HepG2 (cell line): ENCODE results near the gene GLYATL1B. TPM values are rescaled to one million over a fixed set of nuclear protein-coding genes. Genes with fewer than 3 reads are reported as not detected.

ENCODE experiments used
- ATAC-seq: fragments of 200-7000 bp; cut with Tn5 transposase; 3 replicates; pipeline ENCODE4 v1.9.1; 2020; ENCODE audit warnings: mild to moderate bottlenecking, moderate library complexity
- BruUV-seq: library from RNA; stranded (reverse); fragments of 400-500 nt; replicated peaks from 2 replicates; lab custom pipeline; 2021; lab: Mats Ljungman, UMichigan
- CTCF ChIA-PET: fragments of 300-600 bp; formaldehyde crosslinking; extraction: SDS; loops from one replicate; lab custom pipeline; 2021; ENCODE audit warnings: low total read pairs, inconsistent platforms, low intra/inter-chr PET ratio; lab: Yijun Ruan, JAX
- POLR2A ChIA-PET: fragments of 350-600 bp; sonication (Branson Sonifier 250); formaldehyde crosslinking; loops from one replicate; lab custom pipeline; 2020; ENCODE audit warnings: antibody characterized with exemption, inconsistent platforms; lab: Yijun Ruan, JAX
- DNase-seq: peaks from one replicate; pipeline ENCODE4 v3.0.0-alpha.2; 2015; ENCODE audit warnings: low spot score
- FAIRE-seq: peaks from 3 replicates; lab custom pipeline; 2011; peaks lifted over from hg19 to GRCh38; lab: Jason Lieb, UNC
- H2AFZ ChIP-seq: one replicate; pipeline ENCODE4 v1.6.1; 2011; ENCODE audit warnings: low read length, inconsistent platforms
- H3K27ac ChIP-seq: fragments of 300-600 bp; 3 replicates; pipeline ENCODE4 v1.8.0; 2011; ENCODE audit warnings: mixed run types, mild to moderate bottlenecking, mixed read lengths, low read length, inconsistent platforms; ENCODE audit not compliant: insufficient read depth; ENCODE audit errors: extremely low read length
- H3K27me3 ChIP-seq, 2 experiments: fragments of 200-600 bp in 1 of 2; 2 replicates in 1 of 2; 3 replicates in 1 of 2; pipeline versions ENCODE4 v1.6.0 to v1.8.0; 2011; ENCODE audit warnings: low read length in 2 of 2, mild to moderate bottlenecking in 2 of 2, moderate library complexity in 2 of 2, inconsistent platforms in 1 of 2; ENCODE audit not compliant: insufficient read depth in 2 of 2, control insufficient read depth in 1 of 2
- H3K36me3 ChIP-seq, 2 experiments: fragments of 200-600 bp in 1 of 2; replicated peaks in 1 of 2; 2 replicates in 1 of 2; 3 replicates in 1 of 2; pipeline versions ENCODE4 v1.5.1 to v1.8.0; 2011; ENCODE audit warnings: low read length in 2 of 2, inconsistent platforms in 1 of 2; ENCODE audit not compliant: insufficient read depth in 2 of 2, control insufficient read depth in 1 of 2
- H3K4me1 ChIP-seq: 2 replicates; pipeline ENCODE4 v1.5.1; 2012; ENCODE audit warnings: low read length, inconsistent platforms; ENCODE audit not compliant: insufficient read depth
- H3K4me2 ChIP-seq: 2 replicates; pipeline ENCODE4 v1.6.0; 2011; ENCODE audit warnings: low read depth, low read length, inconsistent platforms
- H3K4me3 ChIP-seq, 3 experiments: fragments of 200-600 bp in 1 of 3; sonication (generic), shearing (Covaris generic) in 1 of 3; replicated peaks in 1 of 3; 2 replicates each; pipeline ENCODE4 v1.5.1; 2011 to 2016; ENCODE audit warnings: low read length in 3 of 3, inconsistent platforms in 2 of 3, low read depth in 2 of 3, mild to moderate bottlenecking in 2 of 3, control low read depth in 1 of 3, mixed read lengths in 1 of 3; ENCODE audit not compliant: insufficient read depth in 1 of 3
- H3K79me2 ChIP-seq: one replicate; pipeline ENCODE4 v1.6.1; 2011; ENCODE audit warnings: low read length, inconsistent platforms; ENCODE audit not compliant: insufficient read depth
- H3K9ac ChIP-seq: 2 replicates; pipeline ENCODE4 v1.6.0; 2011; ENCODE audit warnings: mild to moderate bottlenecking, low read depth, low read length, inconsistent platforms; ENCODE audit not compliant: insufficient read depth
- H3K9me3 ChIP-seq: 2 replicates; pipeline ENCODE4 v1.5.1; 2012; ENCODE audit warnings: mild to moderate bottlenecking, low read length
- H4K20me1 ChIP-seq: 2 replicates; pipeline ENCODE4 v1.6.0; 2011; ENCODE audit warnings: inconsistent platforms, mild to moderate bottlenecking, low read length, moderate library complexity; ENCODE audit not compliant: insufficient read depth
- NR2F6 ChIP-seq, 2 experiments: IDR thresholded peaks; 2 replicates each; pipeline ENCODE4 v1.6.1; 2016; ENCODE audit warnings: antibody characterized with exemption in 1 of 2, mild to moderate bottlenecking in 1 of 2
- SETDB1 ChIP-seq: sonication (generic); formaldehyde crosslinking; IDR thresholded peaks from 2 replicates; pipeline ENCODE4 v1.5.1; 2020; ENCODE audit warnings: missing genetic modification reagents, mild to moderate bottlenecking, borderline replicate concordance
- YEATS4 ChIP-seq: sonication (generic); formaldehyde crosslinking; IDR thresholded peaks from 2 replicates; pipeline ENCODE4 v1.4.0; 2020; ENCODE audit warnings: missing genetic modification reagents, borderline replicate concordance
- ZNF619 ChIP-seq: sonication (generic); formaldehyde crosslinking; IDR thresholded peaks from 2 replicates; pipeline ENCODE4 v1.4.0; 2020; ENCODE audit warnings: mild to moderate bottlenecking, missing genetic modification reagents
- WGBS: methylation state at CpG from one replicate; pipeline ENCODE4 v1.1.6; 2017; ENCODE audit warnings: low lambda C conversion rate; 5-methylcytosine and 5-hydroxymethylcytosine counted together
- in situ Hi-C: cut with HindIII; loops from 2 replicates; pipeline ENCODE4 v1.10.0; 2017; ENCODE audit warnings: low pct_unique_long_range_greater_than_20kb; ENCODE audit not compliant: extremely low pct_ligation_motif_present
- intact Hi-C: fragments of 100-400 bp; cut with micrococcal nuclease; formaldehyde crosslinking; loops from one replicate; pipeline ENCODE4 v1.10.0; 2022; ENCODE audit not compliant: unreplicated experiment
- polyA plus RNA-seq, 8 experiments: library from polyadenylated mRNA; depleted of rRNA in 3 of 8; stranded (reverse) in 7 of 8; unstranded in 1 of 8; fragments of >200 nt; fragmentation: Illumina TruSeq in 4 of 8; extraction: Trizol in 4 of 8; gene quantifications; 2 replicates each; pipeline versions ENCODE4 v1.2.1 to v1.2.3, GENCODE V29; 2011 to 2016; ENCODE audit warnings: low read depth in 4 of 8, missing spikeins in 1 of 8, mixed read lengths in 1 of 8; ENCODE audit not compliant: insufficient read depth in 1 of 8
- total RNA-seq, 5 experiments: library from RNA; depleted of rRNA; stranded (reverse); fragments of >200 nt; fragmentation: Illumina TruSeq; extraction: Trizol; gene quantifications; 2 replicates each; pipeline ENCODE4 v1.2.3, GENCODE V29; 2016; ENCODE audit warnings: low read depth in 1 of 5
- TF ChIP-seq, protein P1 (sequence below): sonication (generic); formaldehyde crosslinking; IDR thresholded peaks from 2 replicates; pipeline ENCODE4 v1.8.1; 2023; ENCODE audit warnings: mild to moderate bottlenecking, moderate library complexity, missing genetic modification reagents
- TF ChIP-seq, protein P2 (sequence below): sonication (generic); formaldehyde crosslinking; IDR thresholded peaks from 2 replicates; pipeline ENCODE4 v1.5.0; 2020; ENCODE audit warnings: missing genetic modification reagents
- TF ChIP-seq, protein P3 (sequence below): sonication (generic); formaldehyde crosslinking; IDR thresholded peaks from 2 replicates; pipeline ENCODE4 v1.4.0; 2020; ENCODE audit warnings: missing genetic modification reagents, mild to moderate bottlenecking, borderline replicate concordance

The GLYATL1B gene
- total and polyA plus RNA-seq, 2 of the 13 experiments (the other 11 are each of a cell fraction or from before 2014, with no cell fraction given): not detected

- Histone ChIP-seq H3K27ac (no peak overlapping the region), H3K36me3 (no peaks in the 10 kb centered on the region), H3K4me1 (peaks cover 46% of the 10 kb centered on the region), H3K79me2 (no peaks in the 10 kb centered on the region), H3K9me3 (no peaks in the 10 kb centered on the region), H3K9ac (no peak overlapping the region), H3K4me3 (no peak overlapping the region), H4K20me1 (no peaks in the 10 kb centered on the region), H3K4me2 (no peak overlapping the region), H2AFZ (no peak overlapping the region), H3K27me3 (no peaks in the 10 kb centered on the region)
- POLR2A ChIA-PET: no interaction called here
- 93% methylated on average over 4 of the region's 4 CpGs for WGBS
- intact Hi-C loops: loop anchor here (10.0 kb wide), 1 partner anchor 64 kb away; no protein-coding TSS in a partner anchor
- in situ Hi-C loops: no loop called here
- CTCF ChIA-PET: interaction anchor here (2.1 kb wide), 1 partner anchor 17 kb away, joined by 15 read pairs; no protein-coding TSS in a partner anchor
- TF ChIP-seq, protein P1, sequence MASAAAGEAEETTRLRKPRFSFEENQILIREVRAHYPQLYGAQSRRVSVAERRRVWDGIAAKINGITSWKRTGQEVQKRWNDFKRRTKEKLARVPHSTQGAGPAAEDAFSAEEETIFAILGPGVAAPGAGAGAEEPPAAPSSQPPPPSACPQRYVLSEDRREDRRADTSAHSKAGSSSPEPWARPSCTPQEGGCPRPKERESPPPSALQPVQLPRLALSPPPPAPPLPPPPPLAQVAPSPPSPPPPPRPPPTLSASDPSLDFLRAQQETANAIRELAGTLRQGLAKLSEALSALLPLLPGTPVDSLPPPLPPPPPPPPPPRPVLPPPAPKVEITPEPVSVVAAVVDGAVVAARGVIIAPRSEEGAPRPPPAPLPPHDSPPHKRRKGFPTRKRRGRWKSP (CRISPR knock-in tag): no peak
- TF ChIP-seq YEATS4 (CRISPR knock-in tag): no peak
- no peak for TF ChIP-seq SETDB1 (CRISPR knock-in tag)
- no peak for TF ChIP-seq NR2F6 (IDR thresholded peaks at IDR 0.05)
- no peak for TF ChIP-seq NR2F6 (CRISPR knock-in tag; IDR thresholded peaks at IDR 0.05)
- TF ChIP-seq, protein P2, sequence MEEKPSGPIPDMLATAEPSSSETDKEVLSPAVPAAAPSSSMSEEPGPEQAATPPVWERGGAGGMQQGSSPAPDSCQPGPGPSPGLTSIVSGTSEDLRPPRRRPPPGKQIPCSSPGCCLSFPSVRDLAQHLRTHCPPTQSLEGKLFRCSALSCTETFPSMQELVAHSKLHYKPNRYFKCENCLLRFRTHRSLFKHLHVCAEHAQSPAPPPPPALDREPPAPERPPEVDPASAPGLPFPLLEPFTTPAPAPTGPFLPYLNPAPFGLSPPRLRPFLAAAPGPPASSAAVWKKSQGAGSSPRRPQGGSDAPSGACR (CRISPR knock-in tag): no peak
- TF ChIP-seq, protein P3, sequence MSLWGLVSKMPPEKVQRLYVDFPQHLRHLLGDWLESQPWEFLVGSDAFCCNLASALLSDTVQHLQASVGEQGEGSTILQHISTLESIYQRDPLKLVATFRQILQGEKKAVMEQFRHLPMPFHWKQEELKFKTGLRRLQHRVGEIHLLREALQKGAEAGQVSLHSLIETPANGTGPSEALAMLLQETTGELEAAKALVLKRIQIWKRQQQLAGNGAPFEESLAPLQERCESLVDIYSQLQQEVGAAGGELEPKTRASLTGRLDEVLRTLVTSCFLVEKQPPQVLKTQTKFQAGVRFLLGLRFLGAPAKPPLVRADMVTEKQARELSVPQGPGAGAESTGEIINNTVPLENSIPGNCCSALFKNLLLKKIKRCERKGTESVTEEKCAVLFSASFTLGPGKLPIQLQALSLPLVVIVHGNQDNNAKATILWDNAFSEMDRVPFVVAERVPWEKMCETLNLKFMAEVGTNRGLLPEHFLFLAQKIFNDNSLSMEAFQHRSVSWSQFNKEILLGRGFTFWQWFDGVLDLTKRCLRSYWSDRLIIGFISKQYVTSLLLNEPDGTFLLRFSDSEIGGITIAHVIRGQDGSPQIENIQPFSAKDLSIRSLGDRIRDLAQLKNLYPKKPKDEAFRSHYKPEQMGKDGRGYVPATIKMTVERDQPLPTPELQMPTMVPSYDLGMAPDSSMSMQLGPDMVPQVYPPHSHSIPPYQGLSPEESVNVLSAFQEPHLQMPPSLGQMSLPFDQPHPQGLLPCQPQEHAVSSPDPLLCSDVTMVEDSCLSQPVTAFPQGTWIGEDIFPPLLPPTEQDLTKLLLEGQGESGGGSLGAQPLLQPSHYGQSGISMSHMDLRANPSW (CRISPR knock-in tag): no peak
- no peak for TF ChIP-seq ZNF619
- BruUV-seq: no TSS peak
- FAIRE-seq: no peak
- no peak for ATAC-seq
- DNase-seq: no peak
Observed at GRCh38 chr11:59141191-59141590, 55.1 kb downstream of the GLYATL1B start.
